Adipose tissue (tissue), 3 donors: ENCODE measurements around the gene PEAK1. TPM values are rescaled to one million over a fixed set of nuclear protein-coding genes. Genes with fewer than 3 reads are reported as not detected.

Experiments used
- polyA plus RNA-seq, 3 donors: library from polyadenylated mRNA; stranded (reverse); fragments of 200-250 nt; gene quantifications; one replicate each; pipeline ENCODE4 v1.2.3, GENCODE V29; 2013
- donor health status: healthy with polysubstance abuse.
- donor health status: Bipolar disorder and iron deficiency.
- donor health status: healthy.

Gene PEAK1
- polyA plus RNA-seq, 3 donors: 2.3 to 9.5 (median 4.9) TPM

Other genes starting within 250 kb of the PEAK1 start
- 10 to 100 TPM in 2 of 3 donors, 1 to 10 TPM in 1; 7.9 to 12.4 (median 11.3) TPM for gene HMG20A, start 784 bp upstream of the PEAK1 start, polyA plus RNA-seq
- 1 to 10 TPM; 1.1 to 1.5 (median 1.2) TPM for gene LINGO1, start 212.8 kb upstream of the PEAK1 start, polyA plus RNA-seq